Stimulated activated CD8-positive, alpha-beta memory T cell treated with anti-CD3 and anti-CD28 coated beads, Interleukin-12 subunit alpha, Interleukin-12 subunit beta, amount 100 ng/mL, for 24 hours (primary cell): Measurements from ENCODE around the gene RGS17.

ENCODE experiments used
- DNase-seq: peaks from one replicate; pipeline ENCODE4 v3.0.0-alpha.2; 2020; ENCODE audit errors: extremely low read depth

Gene RGS17

DNA sequence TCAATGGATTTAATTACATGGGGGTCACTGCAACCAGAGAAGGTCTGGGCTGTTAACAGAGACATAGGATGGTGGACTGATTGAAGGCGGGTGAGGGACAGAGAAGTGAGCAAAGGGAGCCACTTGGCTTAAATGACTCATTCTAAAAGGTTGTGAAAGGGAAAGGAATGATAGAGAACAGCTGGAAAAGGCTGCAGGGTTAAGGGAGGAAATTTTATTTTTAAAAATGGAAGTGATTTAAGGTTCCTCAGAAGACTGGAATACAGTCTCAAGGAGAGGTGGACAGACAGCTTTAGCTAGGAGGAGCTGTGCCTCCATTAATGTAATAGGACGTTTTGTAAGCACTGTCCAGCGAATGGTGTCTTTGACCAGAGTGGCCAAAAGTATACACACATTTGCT is 46.7 kb downstream of the RGS17 start:
- DNase-seq, result no peak

DNA sequence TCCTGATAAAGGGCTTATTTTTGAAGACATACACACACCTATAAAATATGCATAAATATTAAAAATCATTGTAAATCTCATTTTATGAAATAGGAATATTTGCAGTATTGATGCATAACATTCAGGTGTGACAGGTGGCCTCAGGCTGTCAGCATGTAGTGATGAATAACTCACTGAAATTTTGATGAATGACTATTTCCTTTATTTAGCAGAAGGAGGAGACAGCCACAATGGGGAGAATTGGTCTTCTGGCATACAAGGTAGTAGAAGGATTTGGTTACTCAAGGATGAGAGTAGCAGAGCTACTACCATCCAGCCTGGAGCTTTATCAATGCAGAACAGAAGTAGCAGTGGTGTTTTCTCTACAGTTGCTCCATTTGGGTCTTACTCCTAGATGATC is 47.2 kb downstream of the RGS17 start:
- DNase-seq, result no peak

DNA sequence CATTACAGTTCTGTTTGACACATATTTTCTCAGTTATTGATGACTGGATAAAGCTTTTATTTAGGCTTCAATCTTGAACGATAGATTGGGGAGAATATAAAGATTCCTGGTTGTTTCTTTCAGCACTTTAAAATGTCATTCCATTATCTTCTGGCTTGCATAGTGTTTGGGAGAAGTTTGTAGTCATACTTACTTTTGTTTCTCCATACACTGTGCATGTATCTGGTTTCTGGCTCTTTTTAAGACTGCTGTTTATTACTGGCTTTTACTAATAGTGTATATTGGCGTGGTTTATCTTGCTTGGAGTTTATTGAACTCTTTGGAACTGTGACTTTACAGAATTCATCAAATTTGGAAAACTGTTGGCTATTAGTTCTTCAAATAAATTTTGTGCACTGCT is 49.2 kb downstream of the RGS17 start:
- DNase-seq, result no peak

DNA sequence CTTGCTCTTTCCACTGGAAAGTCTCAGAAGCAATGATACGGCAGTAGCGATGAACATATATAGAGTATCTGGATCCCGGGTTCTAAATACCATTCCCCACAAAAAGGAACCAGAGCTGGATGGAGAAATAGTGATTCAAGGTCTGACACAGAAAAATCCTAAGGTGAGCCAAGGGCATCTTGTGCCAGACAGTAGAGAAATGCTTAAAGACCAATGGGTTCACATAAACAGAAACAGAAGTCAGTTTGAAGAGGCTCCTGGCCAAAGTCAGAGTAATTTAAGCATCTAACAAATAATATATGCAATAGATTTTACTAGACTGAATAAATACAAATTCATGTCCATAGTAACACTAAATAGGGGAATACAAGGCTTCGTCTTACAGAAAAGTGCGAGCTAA is 54.7 kb downstream of the RGS17 start:
- DNase-seq, result no peak

DNA sequence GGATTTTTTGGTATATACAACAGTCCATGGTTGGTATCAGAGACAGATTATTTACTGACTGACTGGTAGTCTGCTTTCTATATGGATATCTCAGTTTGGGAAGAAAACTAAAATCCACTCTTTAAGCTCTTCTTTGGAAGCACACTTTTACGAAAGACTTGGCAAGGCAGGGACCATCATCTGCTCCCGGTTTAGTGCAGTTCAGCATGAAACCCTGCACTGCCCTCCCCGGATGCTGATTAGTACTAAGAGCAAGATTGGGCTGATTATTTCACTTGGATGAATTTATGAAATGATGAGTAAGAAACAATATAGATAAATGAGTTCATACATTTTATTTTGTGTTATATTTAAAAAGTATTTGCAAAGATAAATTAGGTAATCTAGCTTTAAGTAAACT is 56.3 kb downstream of the RGS17 start:
- no peak for DNase-seq

DNA sequence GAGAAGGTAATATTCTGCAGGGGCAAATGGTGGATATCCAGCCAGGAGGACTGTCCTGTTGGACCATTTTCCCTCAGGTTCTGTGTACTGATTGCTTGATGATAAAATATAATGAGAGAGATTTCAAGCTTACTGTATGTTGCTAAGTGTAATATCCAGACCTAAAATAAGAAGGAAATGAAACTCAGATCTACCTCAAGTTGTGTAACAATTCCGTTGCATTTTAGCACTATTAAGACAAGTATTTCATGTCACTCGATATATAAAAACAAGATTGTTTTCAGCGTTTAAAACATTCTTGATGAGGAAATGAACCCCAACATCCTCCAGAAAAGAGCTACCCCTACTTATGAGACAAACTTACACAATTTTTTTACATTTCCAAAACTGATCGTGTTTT is 57.2 kb downstream of the RGS17 start:
- no peak for DNase-seq

DNA sequence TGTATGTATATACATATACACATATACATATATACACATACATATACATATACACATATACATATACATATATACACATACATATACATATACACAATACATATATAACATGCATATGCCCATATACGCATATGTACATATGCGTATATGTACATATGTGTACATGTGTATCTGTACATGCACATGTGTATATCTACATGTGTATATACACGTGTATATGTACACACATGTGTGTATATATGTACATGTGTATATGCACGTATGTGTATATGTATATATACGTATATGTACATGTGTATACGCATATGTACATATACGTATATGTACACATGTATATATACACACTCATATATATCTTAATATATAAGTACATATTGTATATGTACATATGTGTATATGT is 60.3 kb downstream of the RGS17 start:
- DNase-seq, result no peak

DNA sequence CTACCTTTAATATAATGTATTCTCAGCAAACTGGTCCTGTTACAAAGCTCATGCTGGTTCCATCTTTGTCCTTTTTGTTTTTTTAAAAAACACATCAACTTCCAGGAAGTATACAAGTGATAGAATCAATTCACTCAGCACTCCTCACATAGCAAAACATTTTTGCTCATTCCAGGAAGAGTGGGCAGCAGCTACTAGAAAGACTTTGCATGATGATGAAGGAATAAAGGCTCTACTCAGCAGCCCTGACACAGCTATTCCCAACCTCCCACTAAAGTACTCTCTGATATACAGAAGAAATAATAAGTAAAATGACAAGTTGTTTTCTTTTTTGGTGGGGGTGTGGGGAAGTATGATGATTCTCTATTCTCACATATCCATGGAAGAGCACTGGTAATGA is 61.2 kb downstream of the RGS17 start:
- DNase-seq, result no peak

DNA sequence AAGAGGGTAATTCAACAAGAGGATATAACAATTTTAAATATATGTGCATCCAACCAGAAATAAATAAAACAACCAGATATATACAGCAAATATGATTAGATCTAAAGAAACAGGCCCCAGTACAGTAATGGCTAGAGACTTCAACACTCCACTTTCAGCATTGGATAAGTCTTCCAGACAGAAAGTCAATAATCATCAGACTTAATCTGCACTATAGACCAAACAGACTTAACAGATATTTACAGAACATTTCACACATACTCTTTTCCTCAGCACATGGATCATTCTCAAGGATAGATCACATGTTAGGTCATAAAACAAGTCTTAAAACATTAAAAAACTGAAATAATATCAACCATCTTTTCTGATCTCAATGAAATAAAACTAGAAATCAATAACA is 65.9 kb downstream of the RGS17 start:
- no peak for DNase-seq

DNA sequence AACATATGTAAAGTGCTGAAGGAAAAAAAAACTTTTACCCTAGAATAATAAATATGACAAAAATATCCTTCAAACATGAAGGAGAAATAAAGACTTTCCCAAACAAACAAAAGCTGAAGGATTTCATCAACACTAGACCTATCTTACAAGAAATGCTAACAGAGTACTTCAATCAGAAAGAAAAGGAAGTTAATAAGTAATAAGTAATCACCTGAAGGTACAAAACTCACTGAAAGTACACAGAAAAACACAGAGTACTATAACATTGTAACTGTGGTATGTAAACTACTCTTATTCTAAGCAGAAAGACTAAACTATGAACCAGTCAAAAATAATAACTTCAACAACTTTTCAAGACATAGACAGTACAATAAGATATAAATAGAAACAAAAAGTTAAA is 67.1 kb downstream of the RGS17 start:
- DNase-seq, result no peak

DNA sequence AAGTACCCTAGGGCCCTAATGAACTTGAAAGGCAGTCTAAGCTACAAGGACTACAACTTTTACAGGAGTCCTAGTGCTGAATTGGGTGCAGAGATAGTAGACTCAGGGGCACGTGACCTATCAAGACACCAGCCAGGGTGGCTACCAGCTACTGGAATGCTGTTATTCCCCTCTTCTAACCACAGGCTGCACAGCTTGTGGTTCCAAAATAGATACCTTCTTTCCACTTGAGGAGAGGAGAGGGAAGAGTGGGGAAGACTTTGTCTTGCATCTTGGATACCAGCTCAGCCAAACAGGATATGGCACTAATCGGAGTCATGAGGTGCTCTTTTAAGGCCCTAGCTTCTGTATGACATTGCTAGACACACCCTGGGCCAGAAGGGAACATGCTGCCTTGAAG is 68.6 kb downstream of the RGS17 start:
- no peak for DNase-seq

DNA sequence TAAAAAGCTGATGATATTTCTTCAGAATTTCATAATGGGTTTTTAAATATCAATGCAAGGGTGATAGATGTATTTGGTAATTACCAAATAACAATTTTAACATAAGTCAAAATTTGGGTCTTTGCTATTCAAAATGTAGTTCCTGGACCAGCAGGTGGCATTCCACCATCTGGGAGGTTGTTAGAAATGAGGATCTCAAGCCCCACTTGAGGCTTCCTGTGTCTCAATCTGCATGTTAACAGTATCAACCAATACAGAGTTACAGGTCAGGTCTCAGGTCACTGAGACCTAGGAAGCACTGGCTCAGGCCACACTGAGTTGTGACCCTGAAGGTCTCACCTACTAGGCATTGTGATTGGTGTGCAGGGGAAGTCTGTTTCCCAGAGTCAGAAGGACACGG is 71.3 kb downstream of the RGS17 start:
- no peak for DNase-seq

DNA sequence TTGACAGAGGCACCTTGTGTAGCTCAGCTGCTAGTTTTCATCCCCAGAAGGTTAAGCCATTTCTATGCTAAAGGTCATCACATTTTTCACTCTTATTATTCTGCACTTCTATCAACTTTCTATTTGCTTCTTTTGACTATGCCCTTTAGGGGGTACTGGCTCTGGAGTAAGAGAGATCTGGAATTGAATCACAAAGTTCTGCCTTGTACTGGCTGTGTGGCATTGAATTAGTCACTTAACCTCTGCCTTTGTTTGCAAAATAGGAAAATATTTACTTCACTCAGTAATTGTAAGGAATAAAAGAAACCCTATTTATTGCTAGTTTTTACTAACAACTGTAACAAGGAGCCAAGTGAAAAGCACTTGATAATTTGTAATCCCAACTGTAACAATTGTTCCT is 71.8 kb downstream of the RGS17 start:
- DNase-seq, result no peak

DNA sequence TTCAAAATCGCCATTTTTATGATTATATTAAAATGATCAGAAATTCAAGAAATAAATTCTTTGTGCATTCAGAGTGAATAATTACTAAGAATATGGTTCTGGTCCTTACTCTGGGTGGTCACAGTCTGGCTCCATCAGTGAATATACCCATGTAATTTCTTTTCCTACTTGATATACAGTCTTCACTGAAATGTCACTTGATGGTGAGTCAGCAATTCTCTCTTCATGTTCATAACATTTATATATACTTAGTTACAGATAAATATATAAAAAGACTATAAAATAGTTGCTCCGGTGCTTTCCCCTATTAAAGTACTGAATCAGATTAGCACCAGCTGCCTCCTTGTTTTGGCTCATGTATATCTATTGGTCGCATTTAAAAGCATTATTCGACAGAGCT is 72.2 kb downstream of the RGS17 start:
- DNase-seq, result no peak

DNA sequence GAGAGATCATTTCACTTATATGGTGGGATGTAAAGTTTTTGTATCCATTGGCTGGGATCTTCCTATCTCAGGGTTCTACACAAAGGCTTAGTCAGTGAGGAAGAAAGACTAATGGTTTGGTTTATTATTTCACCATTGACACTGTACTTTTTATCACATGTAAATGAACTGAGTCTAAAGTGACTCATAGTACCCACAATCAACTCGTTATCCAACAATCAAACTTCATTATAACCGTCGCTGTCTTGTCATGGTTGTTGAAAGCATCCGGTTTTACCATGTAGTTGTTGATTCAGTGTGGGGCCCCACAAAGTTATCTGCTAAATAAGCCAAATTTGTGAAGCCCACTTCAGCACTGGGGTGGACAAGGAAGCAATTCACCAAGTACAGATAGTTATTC is 72.8 kb downstream of the RGS17 start:
- no peak for DNase-seq

DNA sequence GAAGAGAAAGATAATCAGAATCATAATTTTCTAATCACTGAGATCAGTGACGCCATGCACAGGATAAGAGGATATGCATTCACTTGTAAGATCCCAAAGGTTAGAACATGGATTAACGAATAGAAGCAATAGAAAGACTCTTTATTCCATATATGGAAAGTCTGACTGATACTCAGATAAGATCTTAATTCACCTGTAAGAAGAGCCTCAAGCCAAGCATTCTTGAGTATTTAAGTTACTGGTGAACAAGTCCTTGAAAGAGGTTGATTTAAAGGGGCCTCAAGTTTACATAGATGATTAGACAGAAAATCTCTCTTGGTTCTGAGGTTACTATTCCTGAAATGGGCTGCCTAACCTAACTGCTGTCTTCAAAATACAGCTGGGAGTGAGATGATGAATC is 74.8 kb downstream of the RGS17 start:
- DNase-seq, result no peak

DNA sequence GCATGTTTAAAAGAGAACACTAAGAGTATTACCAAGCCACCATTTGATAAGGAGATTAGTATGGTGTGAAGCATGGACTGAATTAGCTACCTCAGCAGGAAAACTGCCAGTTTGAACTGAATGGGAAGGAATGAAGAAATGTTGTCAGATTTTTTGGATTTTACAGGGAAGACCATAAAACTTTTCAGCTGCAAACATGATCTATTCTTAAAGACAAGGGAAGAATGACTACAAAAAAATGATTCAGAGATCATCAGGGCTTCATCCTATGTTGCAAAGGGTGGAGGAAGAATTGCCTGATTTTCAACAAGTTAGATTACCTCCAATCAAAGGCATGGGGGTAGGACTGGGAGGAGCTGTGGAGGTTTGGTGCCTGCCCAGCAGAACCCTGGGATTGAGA is 79.3 kb downstream of the RGS17 start:
- DNase-seq, result no peak

DNA sequence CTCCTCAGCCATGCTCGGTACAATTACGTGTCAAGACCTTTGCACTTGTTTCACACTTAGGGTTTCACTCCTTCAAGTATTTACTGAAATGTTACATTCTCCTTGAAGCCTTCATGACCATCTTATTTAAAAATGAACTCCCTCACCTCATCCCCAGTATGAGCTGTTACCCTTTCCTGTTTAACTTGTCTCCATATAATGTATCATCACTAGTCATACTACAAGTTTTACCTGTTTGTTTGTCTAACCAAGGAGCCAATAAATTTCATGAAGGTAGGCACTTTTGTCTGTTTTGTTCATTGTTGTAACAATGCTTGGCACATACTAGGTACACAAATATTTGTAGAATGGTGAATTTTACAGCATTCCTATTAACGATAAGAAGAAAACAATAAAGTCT is 82.5 kb downstream of the RGS17 start:
- DNase-seq, result no peak

DNA sequence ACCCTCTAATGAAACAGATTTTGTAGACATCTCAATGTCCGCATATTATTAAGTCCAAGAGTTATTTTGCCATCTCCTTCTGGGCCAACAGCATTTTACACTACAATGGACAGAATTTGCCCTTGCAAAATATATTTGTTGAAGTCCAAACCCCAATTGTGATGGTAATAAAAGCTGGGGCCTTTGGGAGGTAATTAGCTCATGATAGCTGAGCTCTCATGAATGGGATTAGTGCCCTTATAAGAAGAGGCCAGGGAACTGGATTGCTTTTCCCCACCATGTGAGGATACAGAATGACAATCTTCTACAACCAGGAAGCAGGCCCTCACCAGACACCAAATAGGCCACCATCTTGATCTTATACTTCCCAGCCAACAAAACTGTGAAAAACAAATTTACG is 83.7 kb downstream of the RGS17 start:
- DNase-seq, result no peak

DNA sequence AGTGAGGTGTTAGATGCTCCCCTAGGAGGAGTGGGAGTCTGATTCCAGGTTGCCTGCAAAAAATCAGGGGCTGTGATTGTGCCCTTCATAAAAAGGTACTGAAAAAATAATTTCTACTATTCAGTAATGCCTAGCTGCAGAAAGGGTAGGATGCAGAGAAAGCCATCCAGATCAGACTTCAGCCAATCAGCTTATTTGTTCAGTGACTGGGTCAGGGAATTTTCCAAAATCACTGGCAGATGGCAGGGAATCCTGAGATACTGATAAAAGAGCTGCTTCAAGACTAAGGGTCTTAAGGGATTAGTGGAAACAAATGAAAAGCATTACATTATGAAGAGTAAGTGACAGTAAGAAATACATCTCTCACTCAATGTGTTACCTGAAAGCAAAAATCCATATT is 85.8 kb downstream of the RGS17 start:
- DNase-seq, result no peak

DNA sequence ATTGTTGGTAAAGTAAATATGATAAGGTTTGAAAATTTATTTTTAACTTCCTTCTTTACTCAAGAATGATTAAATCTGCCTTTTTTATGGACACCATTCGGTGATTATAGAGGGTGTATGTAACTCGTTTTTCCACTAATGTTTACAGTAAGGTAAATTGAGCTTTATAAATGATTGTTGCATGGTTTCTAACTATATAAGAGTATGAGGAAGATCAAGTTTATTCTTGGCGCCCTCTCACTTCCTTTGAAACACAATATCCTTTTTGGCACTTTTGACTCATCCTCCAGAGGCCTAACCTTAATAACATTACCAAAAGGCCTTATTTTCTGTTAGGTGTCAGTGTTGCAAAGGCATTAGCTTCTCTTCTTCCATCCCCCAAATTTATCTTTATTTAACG is 86.8 kb downstream of the RGS17 start:
- DNase-seq, result no peak

DNA sequence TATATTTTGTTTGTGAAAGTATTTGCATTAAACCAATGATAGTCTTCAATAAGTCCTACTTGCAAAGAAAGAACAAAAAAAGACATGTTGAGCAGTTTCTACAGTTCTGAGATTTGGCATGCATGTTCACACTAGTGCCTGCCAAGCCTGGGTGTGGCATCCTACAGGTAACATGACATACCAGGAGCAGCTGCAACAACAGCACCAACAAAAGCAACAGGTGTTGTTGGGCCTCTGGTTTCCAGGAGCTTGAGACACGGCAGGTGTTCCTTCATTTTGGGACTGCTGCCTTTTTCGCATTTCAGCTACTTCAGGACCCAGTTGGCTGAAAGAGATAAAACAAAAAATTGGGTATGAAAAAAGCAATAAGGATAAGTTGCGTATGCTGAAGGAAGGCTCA is 87.4 kb downstream of the RGS17 start:
- no peak for DNase-seq

DNA sequence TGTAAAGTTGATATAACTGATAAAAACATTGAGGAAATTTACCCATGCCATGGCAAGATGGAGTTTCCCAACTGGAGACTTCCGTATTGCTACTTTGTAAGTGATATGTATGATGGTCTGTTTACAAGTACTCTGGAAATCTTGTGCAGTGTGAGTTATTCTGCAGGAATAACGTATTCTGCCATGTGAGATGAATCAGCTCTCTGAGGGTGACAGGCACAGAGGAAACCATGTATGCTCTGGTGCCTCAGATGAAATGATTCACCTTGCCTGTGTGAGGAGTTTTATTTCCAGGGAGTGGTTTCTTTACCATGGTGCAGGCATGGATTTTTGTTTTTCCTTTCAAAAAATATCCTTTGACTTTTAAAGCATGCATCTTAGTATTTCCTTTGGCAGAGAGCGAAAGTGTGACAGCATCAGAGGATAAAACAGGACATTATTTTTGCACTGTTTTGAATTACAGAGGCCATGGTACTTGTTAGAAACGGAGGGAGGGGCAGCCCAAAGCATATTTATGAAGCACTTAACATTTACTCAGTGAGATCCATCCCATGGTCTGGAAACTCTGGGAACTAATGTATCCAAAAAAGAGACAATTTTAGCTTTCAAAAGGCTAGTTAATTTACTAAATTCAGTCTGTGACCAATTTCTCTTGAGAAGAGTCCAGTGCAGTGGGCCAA is 92.6 kb downstream of the RGS17 start:
- DNase-seq, result no peak

DNA sequence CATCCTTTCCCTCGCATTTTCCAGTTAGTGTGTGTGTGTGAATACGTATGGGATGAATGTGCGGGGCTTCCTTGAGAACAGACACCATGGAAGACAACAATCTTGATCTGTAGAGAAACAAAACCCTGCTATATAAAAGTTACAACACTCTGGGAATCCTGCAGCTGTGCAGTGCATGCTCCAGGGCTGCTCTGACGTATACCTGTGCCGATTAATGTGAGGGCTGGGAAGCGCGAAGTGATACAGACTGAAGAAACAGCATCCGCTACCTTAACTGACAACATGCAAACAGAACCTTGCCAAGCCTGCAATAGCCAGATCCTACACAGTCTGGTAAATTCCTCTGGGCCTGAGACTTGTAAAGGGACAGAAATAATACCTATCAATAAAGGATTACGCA is 96.9 kb downstream of the RGS17 start:
- DNase-seq, result no peak
